NCI-H345 treated with DMSO at 0.1 percent for 48 hours (cell line): Measurements from ENCODE around the gene CCL1.

Source experiments
- DNase-seq: peaks from one replicate; lab custom pipeline; 2025; ENCODE audit not compliant: unreplicated experiment; lab: John Stamatoyannopoulos, UW

CCL1 gene

GRCh38 chr17:34384271-34384670 is 21.2 kb upstream of the CCL1 start:
- DNase-seq: no peak

- no peak for DNase-seq
Observed at GRCh38 chr17:34383216-34383615, 20.2 kb upstream of the CCL1 start.

- no peak for DNase-seq
Observed at GRCh38 chr17:34382621-34383124, 19.6 kb upstream of the CCL1 start.

- DNase-seq: no peak
Observed at GRCh38 chr17:34379868-34380267, 16.8 kb upstream of the CCL1 start.

GRCh38 chr17:34378664-34379101 is 15.7 kb upstream of the CCL1 start:
- no peak for DNase-seq

- DNase-seq: no peak
Observed at GRCh38 chr17:34377078-34377823, 14.2 kb upstream of the CCL1 start.

- no peak for DNase-seq
Observed at GRCh38 chr17:34375426-34375997, 12.5 kb upstream of the CCL1 start.

- peak; percentile 82 for DNase-seq
Observed at GRCh38 chr17:34374457-34374856, 11.4 kb upstream of the CCL1 start.

GRCh38 chr17:34371405-34372100 is 8.5 kb upstream of the CCL1 start:
- DNase-seq: no peak

GRCh38 chr17:34370997-34371395 is 8.0 kb upstream of the CCL1 start:
- no peak for DNase-seq

GRCh38 chr17:34370376-34370996 is 7.5 kb upstream of the CCL1 start:
- no peak for DNase-seq

GRCh38 chr17:34369571-34369970 is 6.5 kb upstream of the CCL1 start:
- DNase-seq: no peak

GRCh38 chr17:34368946-34369500 is 6.0 kb upstream of the CCL1 start:
- no peak for DNase-seq

GRCh38 chr17:34368196-34368945 is 5.3 kb upstream of the CCL1 start:
- no peak for DNase-seq

GRCh38 chr17:34367486-34368195 is 4.6 kb upstream of the CCL1 start:
- no peak for DNase-seq

GRCh38 chr17:34366529-34367107 is 3.6 kb upstream of the CCL1 start:
- no peak for DNase-seq

GRCh38 chr17:34366010-34366409 is 3.0 kb upstream of the CCL1 start:
- DNase-seq: no peak

- DNase-seq: no peak
Observed at GRCh38 chr17:34365340-34365739, 2.3 kb upstream of the CCL1 start.

- DNase-seq: no peak
Observed at GRCh38 chr17:34364751-34365150, 1.7 kb upstream of the CCL1 start.
